K562 (cell line): Measurements from ENCODE around the gene CCDC187. TPM values are rescaled to one million over a fixed set of nuclear protein-coding genes. Genes with fewer than 3 reads are reported as not detected.

Source experiments
- ATAC-seq: fragments of 200-7000 bp; cut with Tn5 transposase; 3 replicates; pipeline ENCODE4 v1.9.1; 2020; ENCODE audit warnings: moderate library complexity
- BruUV-seq: library from RNA; stranded (reverse); fragments of 400-500 nt; replicated peaks from 2 replicates; lab custom pipeline; 2021; lab: Mats Ljungman, UMichigan
- CTCF ChIA-PET: fragments of 300-600 bp; formaldehyde crosslinking; extraction: SDS; loops from one replicate; lab custom pipeline; 2021; ENCODE audit warnings: low intra/inter-chr PET ratio; lab: Yijun Ruan, JAX
- POLR2A ChIA-PET: fragments of 300-600, 350-650 bp; sonication (Branson Sonifier 250); formaldehyde crosslinking; extraction: SDS; loops from one replicate; lab custom pipeline; 2021; ENCODE audit warnings: antibody characterized with exemption, inconsistent platforms; lab: Yijun Ruan, JAX
- DNase-seq, 4 experiments: peaks; one replicate each; pipeline versions ENCODE4 v3.0.0 to v3.0.0-alpha.2; 2011 to 2018; ENCODE audit warnings: low spot score in 3 of 4, mixed read lengths in 3 of 4; ENCODE audit errors: extremely low read depth in 1 of 4
- FAIRE-seq: peaks from 2 replicates; lab custom pipeline; 2011; peaks lifted over from hg19 to GRCh38; lab: Jason Lieb, UNC
- H2AFZ ChIP-seq: 2 replicates; pipeline ENCODE4 v1.6.0; 2011; ENCODE audit warnings: low read depth, low read length, control low read depth, inconsistent platforms
- H3K27ac ChIP-seq: fragments of 200-600 bp; 3 replicates; pipeline ENCODE4 v1.8.0; 2011; ENCODE audit warnings: low read depth, mild to moderate bottlenecking, control low read depth, inconsistent platforms, low read length, moderate library complexity, mixed read lengths; ENCODE audit errors: extremely low read depth
- H3K27me3 ChIP-seq, 2 experiments: fragments of 300-600 bp in 1 of 2; 2 replicates in 1 of 2; 3 replicates in 1 of 2; pipeline versions ENCODE4 v1.6.0 to v1.8.0; 2011; ENCODE audit warnings: inconsistent platforms in 2 of 2, low read length in 2 of 2, mild to moderate bottlenecking in 1 of 2, mixed read lengths in 1 of 2, moderate library complexity in 1 of 2; ENCODE audit not compliant: control insufficient read depth in 2 of 2, insufficient read depth in 2 of 2
- H3K36me3 ChIP-seq: fragments of 300-600 bp; 3 replicates; pipeline ENCODE4 v1.8.0; 2011; ENCODE audit warnings: mild to moderate bottlenecking, low read length, inconsistent platforms; ENCODE audit not compliant: control insufficient read depth, insufficient read depth
- H3K4me1 ChIP-seq, 2 experiments: fragments of 200-600 bp in 1 of 2; replicated peaks in 1 of 2; 2 replicates in 1 of 2; 3 replicates in 1 of 2; pipeline versions ENCODE4 v1.5.1 to v1.8.0; 2011; ENCODE audit warnings: inconsistent platforms in 2 of 2, low read length in 2 of 2, mild to moderate bottlenecking in 1 of 2, mixed read lengths in 1 of 2, moderate library complexity in 1 of 2; ENCODE audit not compliant: control insufficient read depth in 2 of 2, insufficient read depth in 2 of 2
- H3K4me2 ChIP-seq: 2 replicates; pipeline ENCODE4 v1.6.1; 2011; ENCODE audit warnings: low read length, control low read depth, inconsistent platforms, mixed read lengths; ENCODE audit not compliant: insufficient read depth
- H3K4me3 ChIP-seq: fragments of 200-600 bp; sonication (generic), shearing (Covaris generic); 2 replicates; pipeline ENCODE4 v1.5.1; 2016; ENCODE audit warnings: control low read depth, inconsistent platforms
- H3K79me2 ChIP-seq: fragments of 200-600 bp; 3 replicates; pipeline ENCODE4 v1.8.0; 2011; ENCODE audit warnings: low read length, inconsistent platforms; ENCODE audit not compliant: control insufficient read depth, insufficient read depth
- H3K9ac ChIP-seq, 2 experiments: 2 replicates each; pipeline versions ENCODE4 v1.6.0 to v1.6.1; 2011; ENCODE audit warnings: low read depth in 2 of 2, low read length in 2 of 2, control low read depth in 1 of 2, inconsistent platforms in 1 of 2, mild to moderate bottlenecking in 1 of 2, mixed read lengths in 1 of 2; ENCODE audit not compliant: insufficient read depth in 1 of 2
- H3K9me1 ChIP-seq: one replicate; pipeline ENCODE4 v1.6.0; 2011; ENCODE audit warnings: inconsistent platforms, mild to moderate bottlenecking, low read length, moderate library complexity; ENCODE audit not compliant: control insufficient read depth, insufficient read depth
- H3K9me3 ChIP-seq: replicated peaks from 2 replicates; pipeline ENCODE4 v1.5.1; 2011; ENCODE audit warnings: low read depth, low read length, inconsistent platforms; ENCODE audit not compliant: control insufficient read depth, insufficient read depth
- H4K20me1 ChIP-seq: replicated peaks from 2 replicates; pipeline ENCODE4 v1.6.1; 2011; ENCODE audit warnings: low read length, inconsistent platforms, mixed read lengths; ENCODE audit not compliant: control insufficient read depth, insufficient read depth
- BCOR ChIP-seq: fragments of 450-650 bp; IDR thresholded peaks from 2 replicates; pipeline ENCODE4 v1.6.1; 2016
- ETV6 ChIP-seq, 3 experiments: fragments of 150-350 bp in 1 of 3; sonication (generic) in 1 of 3; formaldehyde crosslinking in 1 of 3; IDR thresholded peaks; 2 replicates each; pipeline versions ENCODE4 v1.6.1 to v1.8.0; 2014 to 2022; ENCODE audit warnings: borderline replicate concordance in 2 of 3, low read depth in 2 of 3, antibody characterized with exemption in 1 of 3, low read length in 1 of 3, mild to moderate bottlenecking in 1 of 3, missing genetic modification reagents in 1 of 3
- MAFK ChIP-seq: IDR thresholded peaks from 2 replicates; pipeline ENCODE4 v1.6.1; 2011; ENCODE audit warnings: low read length, improper control_type of control experiment
- RNF219 ChIP-seq: fragments of 250-450 bp; sonication (Bioruptor Pico); IDR thresholded peaks from 2 replicates; pipeline ENCODE4 v1.5.0; 2022; ENCODE audit warnings: mild to moderate bottlenecking
- SREBF2 ChIP-seq: sonication (generic); formaldehyde crosslinking; IDR thresholded peaks from 2 replicates; pipeline ENCODE4 v1.4.0; 2020; ENCODE audit warnings: mild to moderate bottlenecking, missing genetic modification reagents
- TEAD2 ChIP-seq: fragments of 450-650 bp; IDR thresholded peaks from 2 replicates; pipeline ENCODE4 v1.6.1; 2016; ENCODE audit warnings: missing genetic modification characterization, control low read depth, missing compliant biosample characterization
- THAP7 ChIP-seq: fragments of 250-450 bp; sonication (Bioruptor Pico); IDR thresholded peaks from 2 replicates; pipeline ENCODE4 v1.5.0; 2021
- ZBTB43 ChIP-seq: sonication (generic); formaldehyde crosslinking; IDR thresholded peaks from 2 replicates; pipeline ENCODE4 v1.8.0; 2023; ENCODE audit warnings: mild to moderate bottlenecking, missing genetic modification reagents
- WGBS: fragments of 100-300 bp; shearing (Covaris generic); methylation state at CpG from one replicate; pipeline ENCODE4 v1.1.6; 2016; ENCODE audit warnings: low coverage, mixed read lengths; ENCODE audit not compliant: insufficient coverage; ENCODE audit errors: missing lambda C conversion rate; 5-methylcytosine and 5-hydroxymethylcytosine counted together
- in situ Hi-C: fragments of 300-500 bp; cut with MboI; formaldehyde crosslinking; loops from 4 replicates; pipeline ENCODE4 v1.15.0; 2018; ENCODE audit warnings: inconsistent platforms, mixed read lengths
- intact Hi-C: fragments of 100-400 bp; cut with micrococcal nuclease; formaldehyde crosslinking; loops from 2 replicates; pipeline ENCODE4 v1.14.2; 2022
- polyA plus RNA-seq, 8 experiments: library from polyadenylated mRNA; depleted of rRNA in 4 of 8; stranded (reverse) in 5 of 8; unstranded in 3 of 8; fragments of >200 nt; fragmentation: Nextera tagmentation in 2 of 8; fragmentation: Illumina TruSeq in 1 of 8; extraction: Ambion mirVana in 2 of 8; extraction: Trizol in 1 of 8; gene quantifications; 2 replicates each; pipeline versions ENCODE4 v1.2.1 to v1.2.3, GENCODE V29; 2011 to 2014; ENCODE audit warnings: inconsistent platforms in 1 of 8, missing spikeins in 1 of 8
- total RNA-seq, 7 experiments: library from RNA; depleted of rRNA in 6 of 7; stranded (reverse); fragments of >200 nt in 6 of 7; fragmentation: Illumina TruSeq in 2 of 7; extraction: Trizol in 2 of 7; gene quantifications; 2 replicates each; pipeline versions ENCODE4 v1.2.1 to v1.2.3, GENCODE V29; 2011 to 2021; ENCODE audit warnings: low replicate concordance in 1 of 7

Gene CCDC187
- total and polyA plus RNA-seq, 9 of the 15 experiments (the other 6 are each of a cell fraction or from before 2014, with no cell fraction given): not detected

- no peak for TF ChIP-seq ETV6 (IDR thresholded peaks at IDR 0.05; ENCODE audit: borderline replicate concordance in 1 of 2, low read depth in 2 of 2, low read length in 1 of 2)
- no peak for TF ChIP-seq ETV6 (CRISPR knock-in tag; IDR thresholded peaks at IDR 0.05; ENCODE audit: borderline replicate concordance)
- no peak for TF ChIP-seq RNF219 (CRISPR knock-in tag)
- TF ChIP-seq THAP7 (CRISPR knock-in tag): no peak
Observed at GRCh38 chr9:136303825-136304416, at the start of gene CCDC187 (continued).

- no peaks in the 10 kb centered on the region for H3K79me2 ChIP-seq
- no peaks in the 10 kb centered on the region; the same call in 1 of the 2 replicates for H4K20me1 ChIP-seq
- H3K27ac ChIP-seq: no peak overlapping the region
- ATAC-seq: no peak
- CTCF ChIA-PET: interaction anchor here (0.7 kb wide), 1 partner anchor 1112 kb away, joined by 4 read pairs; no protein-coding TSS in a partner anchor
- intact Hi-C loops: no loop called here
- no peaks in the 10 kb centered on the region for H3K36me3 ChIP-seq
- H3K4me1 ChIP-seq: peaks cover 0 to 94% of the 10 kb centered on the region in 2 experiments; a peak in 4 of 5 replicates
- no peak for FAIRE-seq
- no peak for TF ChIP-seq TEAD2
- TF ChIP-seq SREBF2 (CRISPR knock-in tag): no peak
- no peak for TF ChIP-seq MAFK
- TF ChIP-seq BCOR: peak; percentile 44; the same call in 1 of the 2 replicates
- TF ChIP-seq ZBTB43 (CRISPR knock-in tag): no peak
- TF ChIP-seq, all 486 proteins: peak for 1
- DNase-seq: no peak
- peak overlapping the region in 1 of 2 experiments; percentile 68; a peak in 1 of 4 replicates for H3K9ac ChIP-seq
- in situ Hi-C loops: no loop called here
- no peaks in the 10 kb centered on the region for H3K9me1 ChIP-seq
- H3K9me3 ChIP-seq: no peaks in the 10 kb centered on the region
- H3K4me3 ChIP-seq: no peak overlapping the region
- POLR2A ChIA-PET: interaction anchor here (1.9 kb wide), 1 partner anchor 10 kb away, joined by 9 read pairs; the partner anchor contains the start of gene DNLZ
- WGBS: 47% methylated on average over 10 of the region's 11 CpGs
- BruUV-seq: no TSS peak
- no peaks in the 10 kb centered on the region for H3K27me3 ChIP-seq
- no peak overlapping the region for H2AFZ ChIP-seq
- H3K4me2 ChIP-seq: no peak overlapping the region
Observed at GRCh38 chr9:136353088-136353487, 49.2 kb upstream of the CCDC187 start.
